HG03378 (cell line): ENCODE results near the gene CCNL1.
"Not testable (repeated sequence)": the region's sequence is repeated elsewhere in the genome, so short reads cannot be mapped to it uniquely, and the experiment has no call there.

Experiments
- ATAC-seq: cut with Tn5 transposase; IDR thresholded peaks from one replicate; pipeline ENCODE4 v1.9.1; 2021; ENCODE audit warnings: mild to moderate bottlenecking, moderate library complexity; ENCODE audit not compliant: unreplicated experiment

Gene CCNL1

DNA sequence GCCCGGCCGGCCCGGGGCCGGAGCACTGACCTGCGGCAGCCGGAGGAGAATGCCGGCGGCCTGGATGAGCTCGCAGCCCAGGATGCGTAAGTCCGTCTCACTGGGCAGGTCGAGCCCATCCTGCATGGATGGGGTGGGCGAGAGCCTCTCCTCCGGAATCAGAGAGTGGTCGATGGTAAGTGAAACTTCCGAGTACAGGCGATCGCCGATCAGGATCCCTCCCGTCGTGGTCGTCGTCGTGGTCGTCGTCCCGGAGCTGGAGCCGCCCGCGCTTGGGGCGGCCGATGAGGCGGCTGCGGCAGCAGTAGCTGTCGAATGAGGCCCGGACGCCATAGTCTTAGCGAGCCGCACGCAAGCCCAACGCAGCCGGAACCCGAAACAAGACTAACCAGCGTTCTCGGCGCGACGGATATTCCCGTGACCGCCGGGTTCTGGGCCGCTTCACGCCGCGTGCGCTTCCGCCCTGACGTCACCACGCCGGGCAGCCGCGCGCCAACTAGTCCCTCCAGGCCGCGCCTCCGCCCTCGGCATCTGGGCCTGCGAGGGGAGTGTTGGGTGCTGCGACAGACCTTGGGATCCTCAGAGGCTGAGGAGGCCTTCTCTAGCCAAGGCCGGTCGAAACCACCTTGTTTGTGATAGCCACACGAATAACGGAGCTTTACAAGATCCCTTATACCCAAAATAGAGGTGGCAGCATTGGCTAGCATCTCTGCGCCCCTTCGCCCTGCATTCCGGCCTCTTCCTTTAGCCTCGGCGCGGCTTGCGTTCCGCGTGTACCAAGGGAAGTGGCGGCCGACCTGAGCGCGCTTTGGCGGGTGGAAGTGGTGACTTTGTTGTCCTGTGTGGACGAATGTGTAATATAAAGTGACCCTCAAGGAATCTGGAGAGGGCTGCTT is at the start of gene CCNL1:
CCNL1 (minus strand) TSS at position 386 of the 896 bp plus-strand sequence; CDS start at position 333, 53 bp downstream.
- ATAC-seq, result peak; percentile 76

DNA sequence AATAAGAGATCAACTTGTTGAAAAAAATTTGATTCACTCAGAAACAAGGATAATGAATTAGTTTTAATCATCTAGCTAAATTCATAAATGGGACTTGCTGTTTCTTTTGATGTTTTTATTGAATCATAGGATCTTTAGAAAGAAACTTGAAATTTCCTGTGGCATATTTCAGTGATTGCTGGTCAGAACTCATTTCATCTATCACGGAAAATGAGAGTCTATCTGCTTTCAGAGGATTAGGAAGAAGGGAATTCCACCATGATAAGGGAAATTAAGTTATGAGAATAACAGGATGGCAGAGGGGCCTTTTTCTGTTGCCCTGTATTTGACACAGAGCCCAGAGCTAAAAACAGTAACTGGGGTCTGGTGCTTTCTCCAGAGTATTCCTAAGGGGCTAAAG is 44.9 kb upstream of the CCNL1 start:
- no peak for ATAC-seq

DNA sequence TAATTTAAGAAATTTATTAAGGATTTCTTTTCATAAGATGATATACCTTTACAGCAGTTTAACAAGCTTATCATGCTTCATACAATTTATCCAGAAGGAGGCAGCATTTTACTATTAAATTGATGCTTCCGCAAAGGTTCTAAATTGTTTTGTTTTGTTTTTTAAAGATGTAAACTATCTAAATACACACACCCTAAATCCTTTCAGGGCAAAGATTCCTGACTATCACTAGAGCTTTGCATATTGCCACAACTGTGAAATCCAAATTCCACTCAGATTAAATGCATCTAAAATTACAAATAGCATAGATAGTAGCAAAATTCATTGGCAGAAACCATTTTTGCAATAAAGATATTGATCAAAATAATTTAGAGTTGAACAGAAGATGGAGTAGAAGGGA is 44.5 kb upstream of the CCNL1 start:
- no peak for ATAC-seq

DNA sequence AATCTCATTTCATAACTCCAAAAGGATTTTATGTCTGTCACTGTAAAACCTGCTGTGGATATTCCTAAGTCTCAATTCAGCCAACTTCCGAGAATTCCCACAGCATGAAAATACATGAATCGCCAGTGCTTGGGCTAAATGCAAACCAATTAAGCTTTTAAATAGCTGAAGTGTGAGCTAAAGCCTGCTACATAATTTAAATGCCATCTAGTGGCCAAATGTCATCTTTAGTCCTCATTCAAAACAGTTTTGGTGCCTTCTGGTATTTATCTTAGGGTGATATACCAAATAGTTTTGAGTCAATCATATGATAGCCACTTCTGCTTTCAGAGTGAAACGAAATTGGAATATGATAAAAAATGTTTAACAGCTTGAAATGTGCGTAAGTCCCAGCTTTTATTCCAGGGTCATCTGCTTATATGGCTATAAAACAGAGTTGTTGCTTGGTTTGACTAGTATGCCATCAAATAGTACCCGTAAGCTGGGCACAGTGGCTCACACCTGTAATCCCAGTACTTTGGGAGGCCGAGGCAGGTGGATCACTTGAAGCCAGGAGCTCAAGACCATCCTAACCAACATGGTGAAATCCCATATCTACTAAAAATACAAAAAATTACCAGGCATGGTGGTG is 41.8 kb upstream of the CCNL1 start:
- peak; percentile 84 for ATAC-seq

DNA sequence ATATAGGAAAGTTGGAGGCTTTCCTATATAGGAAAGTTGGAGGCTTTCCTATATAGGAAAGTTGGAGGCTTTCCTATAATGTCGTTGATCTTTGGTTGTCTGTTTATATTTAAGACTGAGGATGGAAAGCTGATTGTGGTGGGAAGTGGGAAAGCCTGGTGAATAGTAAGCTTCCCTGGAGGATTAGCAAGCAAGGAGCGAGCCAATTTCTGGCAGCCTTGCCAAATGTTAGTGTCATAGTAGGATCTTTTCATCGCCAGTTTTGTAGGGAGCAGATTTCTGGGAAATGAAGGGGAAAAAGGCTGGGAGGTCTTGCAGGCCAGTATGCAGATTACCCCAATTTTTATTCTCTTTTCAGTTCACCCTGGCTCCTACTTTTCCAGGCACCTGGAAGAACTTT is 39.9 kb upstream of the CCNL1 start:
- no peak for ATAC-seq

DNA sequence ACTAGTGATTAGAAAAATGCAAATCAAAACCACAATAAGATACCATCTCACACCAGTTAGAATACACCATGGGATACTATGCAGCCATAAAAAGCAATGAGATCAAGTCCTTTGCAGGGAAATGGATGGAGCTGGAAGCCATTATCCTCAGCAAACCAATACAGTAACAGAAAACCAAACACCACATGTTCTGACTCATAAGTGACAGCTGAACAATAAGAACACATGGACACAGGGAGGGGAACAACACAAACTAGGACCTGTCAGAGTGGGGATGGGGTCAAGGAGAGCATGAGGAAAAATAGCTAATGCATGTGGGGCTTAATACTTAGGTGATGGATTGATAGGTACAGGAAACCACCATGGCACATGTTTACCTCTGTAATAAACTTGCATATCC is 36.0 kb upstream of the CCNL1 start:
- ATAC-seq, result no peak

DNA sequence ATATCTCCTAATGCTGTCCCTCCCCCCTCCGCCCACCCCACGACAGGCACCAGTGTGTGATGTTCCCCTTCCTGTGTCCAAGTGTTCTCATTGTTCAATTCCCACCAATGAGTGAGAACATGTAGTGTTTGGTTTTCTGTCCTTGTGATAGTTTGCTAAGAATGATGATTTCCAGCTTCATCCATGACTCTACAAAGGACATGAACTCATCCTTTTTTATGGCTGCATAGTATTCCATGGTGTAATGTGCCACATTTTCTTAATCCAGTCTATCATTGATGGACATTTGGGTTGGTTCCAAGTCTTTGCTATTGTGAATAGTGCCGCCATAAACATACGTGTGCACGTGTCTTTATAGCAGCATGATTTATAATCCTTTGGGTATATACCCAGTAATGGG is 31.2 kb upstream of the CCNL1 start:
- ATAC-seq, result not testable (repeated sequence)

DNA sequence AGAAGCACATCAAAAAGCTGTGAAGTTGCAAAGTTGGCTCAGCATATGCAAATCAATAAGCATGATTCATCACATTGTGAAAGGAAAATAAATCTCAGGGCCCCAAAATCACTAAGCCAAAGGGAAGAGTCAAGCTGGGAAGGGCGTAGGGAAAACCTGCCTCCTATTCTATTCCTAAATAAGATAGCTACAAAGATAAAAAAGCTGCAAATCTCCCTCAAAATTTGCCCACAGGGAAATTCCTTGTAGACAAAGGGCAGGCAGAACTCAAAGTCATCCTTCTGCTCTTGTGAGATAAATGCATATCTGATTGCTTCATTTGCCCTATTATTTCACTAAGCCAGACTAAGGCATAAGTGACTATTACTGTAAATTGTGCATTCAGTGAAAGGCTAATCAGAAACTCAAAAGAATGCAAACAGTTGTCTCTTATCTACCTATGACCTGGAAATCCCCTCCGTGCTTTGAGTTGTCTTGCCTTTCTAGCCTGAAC is 30.5 kb upstream of the CCNL1 start:
- no peak for ATAC-seq

DNA sequence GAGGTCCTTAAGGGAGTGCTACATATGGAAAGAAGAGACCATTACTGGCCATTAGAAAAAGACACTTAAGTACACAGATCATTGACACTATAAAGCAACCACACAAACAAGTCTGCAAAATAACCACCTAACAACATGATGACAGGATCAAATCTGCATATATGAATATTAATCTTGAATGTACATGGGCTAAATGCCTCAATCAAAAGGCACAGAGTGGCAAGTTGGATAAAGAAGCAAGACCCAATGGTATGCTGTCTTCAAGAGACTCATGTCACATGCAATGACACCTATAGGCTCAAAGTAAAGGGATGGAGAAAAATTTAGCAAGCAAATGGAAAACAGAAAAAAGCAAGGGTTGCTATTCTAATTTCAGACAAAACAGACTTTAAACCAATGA is 28.4 kb upstream of the CCNL1 start:
- no peak for ATAC-seq

DNA sequence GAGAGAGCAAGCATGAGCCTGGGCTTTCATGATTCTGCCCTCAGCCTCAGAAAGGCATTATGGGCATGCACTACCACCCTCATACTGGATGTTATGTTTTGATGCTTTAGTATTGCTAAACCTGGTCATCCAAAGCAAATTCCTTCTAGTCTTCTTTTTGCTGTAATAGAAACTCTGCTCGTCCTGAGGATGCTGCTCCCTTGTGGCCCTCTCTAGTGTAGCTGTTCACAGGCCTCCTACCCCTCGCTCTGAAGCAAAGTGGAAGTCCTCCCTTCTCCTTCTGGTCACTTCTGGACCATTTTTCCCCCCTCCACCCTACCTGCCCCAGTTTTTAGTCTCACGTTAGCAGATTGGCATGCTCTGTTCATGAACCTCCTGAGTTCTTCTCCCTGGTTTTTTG is 22.9 kb upstream of the CCNL1 start:
- ATAC-seq, result no peak

DNA sequence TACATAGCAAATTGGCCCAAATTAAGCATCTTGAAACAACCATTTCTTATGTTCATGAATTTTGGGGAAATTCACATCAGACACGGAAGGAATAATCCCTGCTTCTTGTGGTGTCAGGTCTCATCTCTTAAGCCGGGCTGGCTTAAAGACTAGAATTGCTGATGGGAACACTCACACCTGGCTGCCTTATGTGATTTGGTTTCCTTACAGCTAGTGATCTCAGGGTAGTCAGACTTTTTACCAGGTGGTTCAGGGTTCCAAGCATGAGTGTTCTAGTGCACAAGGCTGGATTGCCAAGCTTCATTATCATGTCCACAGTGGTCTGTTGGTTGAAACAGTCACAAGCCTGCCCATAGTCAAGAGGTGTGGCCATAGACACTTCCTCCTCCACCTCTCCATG is 20.3 kb upstream of the CCNL1 start:
- ATAC-seq, result no peak

DNA sequence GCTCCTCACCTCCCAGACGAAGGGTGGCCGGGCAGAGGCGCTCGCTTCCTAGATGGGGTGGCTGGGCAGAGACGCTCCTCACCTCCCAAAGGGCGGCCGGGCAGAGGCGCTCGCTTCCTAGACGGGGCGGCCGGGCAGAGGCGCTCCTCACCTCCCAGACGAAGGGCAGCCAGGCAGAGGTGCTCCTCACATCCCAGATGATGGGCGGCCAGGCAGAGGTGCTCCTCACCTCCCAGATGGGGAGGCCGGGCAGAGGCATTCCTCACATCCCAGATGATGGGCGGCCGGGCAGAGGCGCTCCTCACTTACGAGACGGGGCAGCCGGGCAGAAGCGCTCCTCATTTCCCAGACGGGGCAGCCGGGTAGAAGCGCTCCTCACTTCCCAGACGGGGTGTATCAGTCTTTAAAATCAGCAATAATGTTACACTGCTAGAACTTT is 19.4 kb upstream of the CCNL1 start:
- no peak for ATAC-seq

DNA sequence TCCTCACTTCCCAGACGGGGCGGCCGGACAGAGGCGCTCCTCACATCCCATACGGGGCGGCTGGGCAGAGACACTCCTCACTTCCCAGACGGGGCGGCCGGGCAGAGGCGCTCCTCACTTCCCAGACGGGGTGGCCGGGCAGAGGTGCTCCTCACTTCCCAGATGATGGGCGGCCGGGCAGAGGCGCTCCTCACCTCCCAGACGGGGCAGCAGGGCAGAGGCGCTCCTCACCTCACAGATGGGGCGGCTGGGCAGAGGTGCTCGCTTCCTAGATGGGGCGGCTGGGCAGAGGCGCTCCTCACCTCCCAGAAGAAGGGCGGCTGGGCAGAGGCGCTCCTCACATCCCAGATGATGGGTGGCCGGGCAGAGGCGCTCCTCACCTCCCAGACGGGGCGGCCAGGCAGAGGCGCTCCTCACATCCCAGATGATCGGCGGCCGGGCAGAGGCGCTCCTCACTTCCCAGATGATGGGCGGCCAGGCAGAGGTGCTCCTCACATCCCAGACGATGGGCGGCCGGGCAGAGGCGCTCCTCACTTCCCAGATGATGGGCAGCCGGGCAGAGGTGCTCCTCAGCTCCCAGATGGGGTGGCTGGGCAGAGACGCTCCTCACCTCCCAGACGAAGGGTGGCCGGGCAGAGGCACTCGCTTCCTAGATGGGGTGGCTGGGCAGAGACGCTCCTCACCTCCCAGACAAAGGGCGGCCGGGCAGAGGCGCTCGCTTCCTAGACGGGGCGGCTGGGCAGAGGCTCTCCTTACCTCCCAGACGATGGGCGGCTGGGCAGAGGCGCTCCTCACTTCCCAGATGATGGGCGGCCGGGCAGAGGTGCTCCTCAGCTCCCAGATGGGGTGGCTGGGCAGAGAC is 18.8 kb upstream of the CCNL1 start:
- ATAC-seq, result not testable (repeated sequence)

DNA sequence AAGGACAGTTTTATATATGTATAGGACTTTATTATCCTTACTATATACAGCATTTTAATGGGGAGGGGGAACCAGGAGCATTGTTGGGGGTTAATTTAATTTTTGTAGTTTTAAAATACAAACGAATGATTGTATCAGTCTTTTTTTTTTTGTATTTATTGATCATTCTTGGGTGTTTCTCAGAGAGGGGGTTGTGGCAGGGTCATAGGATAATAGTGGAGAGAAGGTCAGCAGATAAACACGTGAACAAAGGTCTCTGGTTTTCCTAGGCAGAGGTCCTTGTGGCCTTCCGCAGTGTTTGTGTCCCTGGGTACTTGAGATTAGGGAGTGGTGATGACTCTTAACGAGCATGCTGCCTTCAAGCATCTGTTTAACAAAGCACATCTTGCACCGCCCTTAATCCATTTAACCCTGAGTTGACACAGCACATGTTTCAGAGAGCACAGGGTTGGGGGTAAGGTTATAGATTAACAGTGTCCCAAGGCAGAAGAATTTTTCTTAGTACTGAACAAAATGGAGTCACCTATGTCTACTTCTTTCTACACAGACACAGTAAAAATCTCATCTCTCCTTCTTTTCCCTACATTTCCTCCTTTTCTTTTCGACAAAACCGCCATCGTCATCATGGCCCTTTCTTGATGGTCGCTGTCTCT is 18.0 kb upstream of the CCNL1 start:
- ATAC-seq, result not testable (repeated sequence)

DNA sequence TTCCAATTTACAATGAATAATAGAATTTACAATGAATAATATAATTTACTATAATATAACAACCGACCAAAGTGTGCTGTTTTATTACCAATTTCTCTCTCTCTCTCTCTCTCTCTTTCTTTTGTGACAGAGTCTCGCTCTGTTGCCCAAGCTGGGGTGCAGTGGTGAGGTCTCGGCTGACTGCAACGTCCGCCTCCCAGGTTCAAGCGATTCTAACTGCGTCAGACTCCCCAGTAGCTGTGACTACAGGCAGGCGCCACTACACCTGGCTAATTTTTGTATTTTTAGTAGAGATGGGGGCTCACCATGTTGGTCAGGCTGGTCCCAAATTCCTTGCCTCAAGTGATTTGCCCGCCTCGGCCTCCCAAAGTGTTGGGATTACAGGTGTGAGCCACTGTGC is 17.0 kb upstream of the CCNL1 start:
- no peak for ATAC-seq

DNA sequence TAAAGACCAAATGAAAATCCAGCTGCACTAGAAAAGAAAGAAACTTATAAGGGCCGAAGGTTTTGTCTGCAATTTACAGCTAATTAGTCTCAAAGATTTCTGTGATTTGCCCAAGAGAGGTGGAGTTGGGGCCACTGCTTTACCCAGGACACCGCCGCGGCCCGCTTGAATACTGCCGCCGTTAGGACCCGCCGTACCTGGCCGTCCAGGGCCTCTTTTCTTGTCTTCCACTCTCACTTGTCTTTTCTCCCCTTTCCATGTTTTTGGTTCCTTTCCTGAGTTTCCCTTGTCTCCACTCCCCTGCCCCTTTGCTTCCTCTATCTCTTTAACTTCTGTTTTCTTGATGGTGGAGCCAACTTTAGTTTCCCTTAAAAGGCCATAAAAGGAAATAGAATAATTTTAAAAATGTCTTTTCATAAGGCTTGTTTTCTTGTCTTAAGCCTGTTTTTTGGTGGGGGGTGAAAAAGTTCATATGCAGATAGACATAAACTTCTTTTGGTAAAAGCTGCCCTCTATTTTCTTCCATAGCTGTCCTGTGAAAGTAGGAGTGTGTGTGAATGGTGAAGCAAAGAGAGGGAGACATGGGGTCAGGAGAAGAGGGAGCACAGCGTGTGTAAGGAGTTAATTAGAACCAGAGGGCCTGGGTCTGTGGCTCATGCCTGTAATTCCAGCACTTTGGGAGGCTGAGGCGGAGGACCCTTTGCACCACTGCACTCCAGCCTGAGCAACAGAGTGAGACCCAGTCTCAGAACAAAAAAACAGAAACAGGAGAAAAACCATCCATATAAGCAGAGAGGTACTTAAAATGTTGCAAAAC is 16.0 kb upstream of the CCNL1 start:
- no peak for ATAC-seq

DNA sequence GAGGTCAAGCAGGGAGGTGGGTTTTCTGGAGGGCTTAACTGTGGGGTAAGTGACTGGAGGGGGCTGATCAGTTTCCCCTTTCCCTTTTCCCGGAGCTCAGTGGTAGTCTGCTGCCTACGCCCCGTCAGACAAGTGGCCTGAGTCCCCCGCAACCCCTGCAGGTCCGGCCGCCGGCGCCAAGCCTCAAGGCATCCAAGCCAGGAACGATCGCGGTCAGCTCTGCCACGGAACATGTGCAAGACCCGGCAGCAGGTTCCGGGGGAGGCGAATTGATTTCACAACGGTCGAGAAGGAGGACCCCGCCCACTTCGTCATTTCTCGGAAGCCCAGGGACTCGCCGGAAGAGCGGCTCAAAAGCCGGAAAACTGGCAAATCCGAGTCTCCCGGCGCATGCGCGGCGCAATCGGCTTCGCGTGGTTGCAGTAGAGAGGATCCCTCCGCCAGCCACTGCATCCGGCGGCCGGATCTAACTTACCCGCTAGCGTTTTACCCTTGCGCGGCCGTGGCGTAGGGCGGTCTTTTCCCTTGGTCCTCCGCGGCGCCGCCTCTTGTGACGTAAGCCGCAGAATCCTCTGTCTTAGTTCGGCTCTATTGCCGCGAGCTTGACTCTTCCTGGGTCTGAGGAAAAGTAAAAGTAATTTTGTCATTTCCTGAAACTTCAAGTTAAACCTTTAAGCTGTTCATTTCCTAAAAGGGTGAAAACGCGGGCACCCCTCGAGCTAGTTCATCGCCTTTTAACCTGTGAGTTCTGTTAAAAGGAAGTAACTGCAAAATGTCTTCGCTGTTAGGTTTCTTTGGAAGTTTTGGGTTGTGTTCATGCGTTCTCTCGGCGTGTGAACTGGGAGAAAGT is 14.9 kb upstream of the CCNL1 start:
- ATAC-seq, result peak; percentile 94

DNA sequence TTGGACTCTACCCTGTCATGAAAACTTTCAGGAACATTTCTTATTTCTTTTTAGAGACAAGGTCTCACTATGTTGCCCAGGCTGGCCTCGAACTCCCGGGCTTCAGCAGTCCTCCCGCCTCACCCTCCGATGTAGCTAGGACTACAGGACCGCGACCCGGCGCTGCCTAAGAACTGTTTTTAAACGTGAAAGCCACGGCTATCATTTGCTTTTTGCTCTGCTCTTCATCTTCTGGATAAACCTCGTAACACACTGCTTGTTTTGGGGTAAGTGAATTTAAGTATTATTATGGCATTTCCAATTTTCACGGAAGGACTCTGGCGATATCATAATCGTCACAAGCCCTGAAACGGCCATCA is 14.3 kb upstream of the CCNL1 start:
- ATAC-seq, result no peak

DNA sequence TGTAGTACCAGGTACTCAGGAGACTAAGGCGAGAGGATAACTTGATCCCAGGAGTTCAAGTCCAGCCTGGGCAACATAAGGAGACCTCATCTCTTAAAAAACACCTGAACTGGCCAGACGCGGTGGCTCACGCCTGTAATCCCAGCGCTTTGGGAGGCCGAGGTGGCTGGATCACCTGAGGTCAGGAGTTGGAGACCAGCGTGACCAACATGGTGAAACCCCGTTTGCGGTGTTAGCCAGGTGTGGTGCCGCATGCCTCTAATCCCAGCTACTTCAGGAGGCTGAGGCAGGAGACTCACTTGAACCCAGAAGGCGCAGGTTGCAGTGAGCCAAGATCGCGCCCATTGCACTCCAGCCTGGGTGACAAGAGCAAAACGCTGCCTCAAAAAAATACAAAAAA is 13.4 kb upstream of the CCNL1 start:
- not testable (repeated sequence) for ATAC-seq
